ENCODE data around the gene SCARF2. TPM values are rescaled to one million over a fixed set of nuclear protein-coding genes. Genes with fewer than 3 reads are reported as not detected.

The SCARF2 gene
- total and polyA plus RNA-seq, 2 experiments from 2014 or later = 1.8 to 16.6 TPM

DNA sequence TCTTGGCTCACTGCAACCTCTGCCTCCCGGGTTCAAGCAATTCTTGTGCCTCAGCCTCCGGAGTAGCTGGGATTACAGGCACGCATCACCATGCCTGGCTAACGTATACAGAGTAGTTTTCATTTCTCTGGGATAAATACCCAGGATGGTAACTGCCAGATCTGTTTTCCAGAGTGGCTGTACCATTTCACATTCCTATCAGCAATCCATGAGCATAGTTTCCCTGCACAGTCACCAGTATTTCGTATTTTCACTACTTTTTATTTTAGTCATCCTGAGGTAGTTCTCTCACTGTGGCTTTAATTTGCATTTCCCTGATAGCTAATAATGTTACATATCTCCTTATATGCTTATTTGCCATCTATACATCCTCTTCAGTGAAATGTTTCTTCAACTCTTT, 11.0 kb upstream of the SCARF2 start:
- no peak overlapping the region for H3K4me3 Mint-ChIP-seq

More for the DNA sequence above, 11.0 kb upstream of the SCARF2 start:
- no peaks in the 10 kb centered on the region for H3K9me2 ChIP-seq (ENCODE audit: insufficient read depth)
- no peak overlapping the region for H3K27ac Mint-ChIP-seq
- no peaks in the 10 kb centered on the region for H3K9me3 Mint-ChIP-seq
- H3K27me3 Mint-ChIP-seq (ENCODE audit: insufficient read depth, low read depth, poor library complexity) = peaks cover 6% of the 10 kb centered on the region
- no peak overlapping the region for H2AFZ ChIP-seq
- no peaks in the 10 kb centered on the region for H3K27me3 ChIP-seq (ENCODE audit: insufficient read depth)
- H3F3A ChIP-seq (replicated peaks; ENCODE audit: low read depth) = no peaks in the 10 kb centered on the region
- ATAC-seq = no peak
- no peak for DNase-seq (ENCODE audit: low spot score)
- H4K20me1 ChIP-seq (replicated peaks; ENCODE audit: insufficient read depth) = no peaks in the 10 kb centered on the region; the same call in 1 of the 2 replicates
- no peaks in the 10 kb centered on the region for H3K36me3 Mint-ChIP-seq (ENCODE audit: low read depth)
- no peak overlapping the region for H3K4me2 ChIP-seq
- no peaks in the 10 kb centered on the region for H3K4me1 Mint-ChIP-seq
- H3K27ac ChIP-seq (ENCODE audit: low read depth) = no peak overlapping the region
- no peak for TF ChIP-seq NANOG (IDR thresholded peaks at IDR 0.05; ENCODE audit: borderline replicate concordance)
- TF ChIP-seq ZNF331 (CRISPR knock-in tag; IDR thresholded peaks at IDR 0.05; ENCODE audit: low read depth) = no peak
- TF ChIP-seq STAT1 (IDR thresholded peaks at IDR 0.05; ENCODE audit: unreplicated experiment) = no peak
- TF ChIP-seq EZH2phosphoT487 (IDR thresholded peaks at IDR 0.05; ENCODE audit: unreplicated experiment) = no peak
- TF ChIP-seq POLR2AphosphoS5 (IDR thresholded peaks at IDR 0.05; ENCODE audit: low read depth) = no peak
- TF ChIP-seq, protein P1, sequence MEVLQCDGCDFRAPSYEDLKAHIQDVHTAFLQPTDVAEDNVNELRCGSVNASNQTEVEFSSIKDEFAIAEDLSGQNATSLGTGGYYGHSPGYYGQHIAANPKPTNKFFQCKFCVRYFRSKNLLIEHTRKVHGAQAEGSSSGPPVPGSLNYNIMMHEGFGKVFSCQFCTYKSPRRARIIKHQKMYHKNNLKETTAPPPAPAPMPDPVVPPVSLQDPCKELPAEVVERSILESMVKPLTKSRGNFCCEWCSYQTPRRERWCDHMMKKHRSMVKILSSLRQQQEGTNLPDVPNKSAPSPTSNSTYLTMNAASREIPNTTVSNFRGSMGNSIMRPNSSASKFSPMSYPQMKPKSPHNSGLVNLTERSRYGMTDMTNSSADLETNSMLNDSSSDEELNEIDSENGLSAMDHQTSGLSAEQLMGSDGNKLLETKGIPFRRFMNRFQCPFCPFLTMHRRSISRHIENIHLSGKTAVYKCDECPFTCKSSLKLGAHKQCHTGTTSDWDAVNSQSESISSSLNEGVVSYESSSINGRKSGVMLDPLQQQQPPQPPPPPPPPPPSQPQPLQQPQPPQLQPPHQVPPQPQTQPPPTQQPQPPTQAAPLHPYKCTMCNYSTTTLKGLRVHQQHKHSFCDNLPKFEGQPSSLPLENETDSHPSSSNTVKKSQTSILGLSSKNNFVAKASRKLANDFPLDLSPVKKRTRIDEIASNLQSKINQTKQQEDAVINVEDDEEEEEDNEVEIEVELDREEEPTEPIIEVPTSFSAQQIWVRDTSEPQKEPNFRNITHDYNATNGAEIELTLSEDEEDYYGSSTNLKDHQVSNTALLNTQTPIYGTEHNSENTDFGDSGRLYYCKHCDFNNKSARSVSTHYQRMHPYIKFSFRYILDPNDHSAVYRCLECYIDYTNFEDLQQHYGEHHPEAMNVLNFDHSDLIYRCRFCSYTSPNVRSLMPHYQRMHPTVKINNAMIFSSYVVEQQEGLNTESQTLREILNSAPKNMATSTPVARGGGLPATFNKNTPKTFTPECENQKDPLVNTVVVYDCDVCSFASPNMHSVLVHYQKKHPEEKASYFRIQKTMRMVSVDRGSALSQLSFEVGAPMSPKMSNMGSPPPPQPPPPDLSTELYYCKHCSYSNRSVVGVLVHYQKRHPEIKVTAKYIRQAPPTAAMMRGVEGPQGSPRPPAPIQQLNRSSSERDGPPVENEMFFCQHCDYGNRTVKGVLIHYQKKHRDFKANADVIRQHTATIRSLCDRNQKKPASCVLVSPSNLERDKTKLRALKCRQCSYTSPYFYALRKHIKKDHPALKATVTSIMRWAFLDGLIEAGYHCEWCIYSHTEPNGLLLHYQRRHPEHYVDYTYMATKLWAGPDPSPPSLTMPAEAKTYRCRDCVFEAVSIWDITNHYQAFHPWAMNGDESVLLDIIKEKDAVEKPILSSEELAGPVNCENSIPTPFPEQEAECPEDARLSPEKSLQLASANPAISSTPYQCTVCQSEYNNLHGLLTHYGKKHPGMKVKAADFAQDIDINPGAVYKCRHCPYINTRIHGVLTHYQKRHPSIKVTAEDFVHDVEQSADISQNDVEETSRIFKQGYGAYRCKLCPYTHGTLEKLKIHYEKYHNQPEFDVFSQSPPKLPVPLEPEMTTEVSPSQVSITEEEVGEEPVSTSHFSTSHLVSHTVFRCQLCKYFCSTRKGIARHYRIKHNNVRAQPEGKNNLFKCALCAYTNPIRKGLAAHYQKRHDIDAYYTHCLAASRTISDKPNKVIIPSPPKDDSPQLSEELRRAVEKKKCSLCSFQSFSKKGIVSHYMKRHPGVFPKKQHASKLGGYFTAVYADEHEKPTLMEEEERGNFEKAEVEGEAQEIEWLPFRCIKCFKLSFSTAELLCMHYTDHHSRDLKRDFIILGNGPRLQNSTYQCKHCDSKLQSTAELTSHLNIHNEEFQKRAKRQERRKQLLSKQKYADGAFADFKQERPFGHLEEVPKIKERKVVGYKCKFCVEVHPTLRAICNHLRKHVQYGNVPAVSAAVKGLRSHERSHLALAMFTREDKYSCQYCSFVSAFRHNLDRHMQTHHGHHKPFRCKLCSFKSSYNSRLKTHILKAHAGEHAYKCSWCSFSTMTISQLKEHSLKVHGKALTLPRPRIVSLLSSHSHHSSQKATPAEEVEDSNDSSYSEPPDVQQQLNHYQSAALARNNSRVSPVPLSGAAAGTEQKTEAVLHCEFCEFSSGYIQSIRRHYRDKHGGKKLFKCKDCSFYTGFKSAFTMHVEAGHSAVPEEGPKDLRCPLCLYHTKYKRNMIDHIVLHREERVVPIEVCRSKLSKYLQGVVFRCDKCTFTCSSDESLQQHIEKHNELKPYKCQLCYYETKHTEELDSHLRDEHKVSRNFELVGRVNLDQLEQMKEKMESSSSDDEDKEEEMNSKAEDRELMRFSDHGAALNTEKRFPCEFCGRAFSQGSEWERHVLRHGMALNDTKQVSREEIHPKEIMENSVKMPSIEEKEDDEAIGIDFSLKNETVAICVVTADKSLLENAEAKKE (CRISPR knock-in tag; IDR thresholded peaks at IDR 0.05) = no peak
- TF ChIP-seq, protein P2, sequence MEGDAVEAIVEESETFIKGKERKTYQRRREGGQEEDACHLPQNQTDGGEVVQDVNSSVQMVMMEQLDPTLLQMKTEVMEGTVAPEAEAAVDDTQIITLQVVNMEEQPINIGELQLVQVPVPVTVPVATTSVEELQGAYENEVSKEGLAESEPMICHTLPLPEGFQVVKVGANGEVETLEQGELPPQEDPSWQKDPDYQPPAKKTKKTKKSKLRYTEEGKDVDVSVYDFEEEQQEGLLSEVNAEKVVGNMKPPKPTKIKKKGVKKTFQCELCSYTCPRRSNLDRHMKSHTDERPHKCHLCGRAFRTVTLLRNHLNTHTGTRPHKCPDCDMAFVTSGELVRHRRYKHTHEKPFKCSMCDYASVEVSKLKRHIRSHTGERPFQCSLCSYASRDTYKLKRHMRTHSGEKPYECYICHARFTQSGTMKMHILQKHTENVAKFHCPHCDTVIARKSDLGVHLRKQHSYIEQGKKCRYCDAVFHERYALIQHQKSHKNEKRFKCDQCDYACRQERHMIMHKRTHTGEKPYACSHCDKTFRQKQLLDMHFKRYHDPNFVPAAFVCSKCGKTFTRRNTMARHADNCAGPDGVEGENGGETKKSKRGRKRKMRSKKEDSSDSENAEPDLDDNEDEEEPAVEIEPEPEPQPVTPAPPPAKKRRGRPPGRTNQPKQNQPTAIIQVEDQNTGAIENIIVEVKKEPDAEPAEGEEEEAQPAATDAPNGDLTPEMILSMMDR (conservative IDR thresholded peaks at IDR 0.05; ENCODE audit: low read depth in 2 of 2) = no peak
- TF ChIP-seq ZNF114 (CRISPR knock-in tag; IDR thresholded peaks at IDR 0.05) = no peak
- TF ChIP-seq, protein P3, sequence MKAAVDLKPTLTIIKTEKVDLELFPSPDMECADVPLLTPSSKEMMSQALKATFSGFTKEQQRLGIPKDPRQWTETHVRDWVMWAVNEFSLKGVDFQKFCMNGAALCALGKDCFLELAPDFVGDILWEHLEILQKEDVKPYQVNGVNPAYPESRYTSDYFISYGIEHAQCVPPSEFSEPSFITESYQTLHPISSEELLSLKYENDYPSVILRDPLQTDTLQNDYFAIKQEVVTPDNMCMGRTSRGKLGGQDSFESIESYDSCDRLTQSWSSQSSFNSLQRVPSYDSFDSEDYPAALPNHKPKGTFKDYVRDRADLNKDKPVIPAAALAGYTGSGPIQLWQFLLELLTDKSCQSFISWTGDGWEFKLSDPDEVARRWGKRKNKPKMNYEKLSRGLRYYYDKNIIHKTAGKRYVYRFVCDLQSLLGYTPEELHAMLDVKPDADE (IDR thresholded peaks at IDR 0.05) = no peak
- no peak for TF ChIP-seq CREB1 (CRISPR knock-in tag; IDR thresholded peaks at IDR 0.05; ENCODE audit: low read depth)
- TF ChIP-seq EZH2 (IDR thresholded peaks at IDR 0.05; ENCODE audit: low read depth, unreplicated experiment) = no peak
- no peak for TF ChIP-seq JUNB (IDR thresholded peaks at IDR 0.05; ENCODE audit: unreplicated experiment)
- TF ChIP-seq, protein P4, sequence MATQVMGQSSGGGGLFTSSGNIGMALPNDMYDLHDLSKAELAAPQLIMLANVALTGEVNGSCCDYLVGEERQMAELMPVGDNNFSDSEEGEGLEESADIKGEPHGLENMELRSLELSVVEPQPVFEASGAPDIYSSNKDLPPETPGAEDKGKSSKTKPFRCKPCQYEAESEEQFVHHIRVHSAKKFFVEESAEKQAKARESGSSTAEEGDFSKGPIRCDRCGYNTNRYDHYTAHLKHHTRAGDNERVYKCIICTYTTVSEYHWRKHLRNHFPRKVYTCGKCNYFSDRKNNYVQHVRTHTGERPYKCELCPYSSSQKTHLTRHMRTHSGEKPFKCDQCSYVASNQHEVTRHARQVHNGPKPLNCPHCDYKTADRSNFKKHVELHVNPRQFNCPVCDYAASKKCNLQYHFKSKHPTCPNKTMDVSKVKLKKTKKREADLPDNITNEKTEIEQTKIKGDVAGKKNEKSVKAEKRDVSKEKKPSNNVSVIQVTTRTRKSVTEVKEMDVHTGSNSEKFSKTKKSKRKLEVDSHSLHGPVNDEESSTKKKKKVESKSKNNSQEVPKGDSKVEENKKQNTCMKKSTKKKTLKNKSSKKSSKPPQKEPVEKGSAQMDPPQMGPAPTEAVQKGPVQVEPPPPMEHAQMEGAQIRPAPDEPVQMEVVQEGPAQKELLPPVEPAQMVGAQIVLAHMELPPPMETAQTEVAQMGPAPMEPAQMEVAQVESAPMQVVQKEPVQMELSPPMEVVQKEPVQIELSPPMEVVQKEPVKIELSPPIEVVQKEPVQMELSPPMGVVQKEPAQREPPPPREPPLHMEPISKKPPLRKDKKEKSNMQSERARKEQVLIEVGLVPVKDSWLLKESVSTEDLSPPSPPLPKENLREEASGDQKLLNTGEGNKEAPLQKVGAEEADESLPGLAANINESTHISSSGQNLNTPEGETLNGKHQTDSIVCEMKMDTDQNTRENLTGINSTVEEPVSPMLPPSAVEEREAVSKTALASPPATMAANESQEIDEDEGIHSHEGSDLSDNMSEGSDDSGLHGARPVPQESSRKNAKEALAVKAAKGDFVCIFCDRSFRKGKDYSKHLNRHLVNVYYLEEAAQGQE (IDR thresholded peaks at IDR 0.05; ENCODE audit: unreplicated experiment) = no peak
- H3K4me3 ChIP-seq = no peak overlapping the region
- H3K79me2 ChIP-seq (replicated peaks; ENCODE audit: insufficient read depth) = no peaks in the 10 kb centered on the region
- no peaks in the 10 kb centered on the region for H3K4me1 ChIP-seq (ENCODE audit: insufficient read depth)
- no peaks in the 10 kb centered on the region for H3K36me3 ChIP-seq (ENCODE audit: insufficient read depth)

Data from GM23338 (cell line).